ENCODE data around the gene RSPH6A. TPM values are rescaled to one million over a fixed set of nuclear protein-coding genes. Genes with fewer than 3 reads are reported as not detected.

The RSPH6A gene
- total and polyA plus RNA-seq, 2 donors (not counting 1 experiment from before 2014, with no cell fraction given): 0.17 TPM; not detected in 1

DNA sequence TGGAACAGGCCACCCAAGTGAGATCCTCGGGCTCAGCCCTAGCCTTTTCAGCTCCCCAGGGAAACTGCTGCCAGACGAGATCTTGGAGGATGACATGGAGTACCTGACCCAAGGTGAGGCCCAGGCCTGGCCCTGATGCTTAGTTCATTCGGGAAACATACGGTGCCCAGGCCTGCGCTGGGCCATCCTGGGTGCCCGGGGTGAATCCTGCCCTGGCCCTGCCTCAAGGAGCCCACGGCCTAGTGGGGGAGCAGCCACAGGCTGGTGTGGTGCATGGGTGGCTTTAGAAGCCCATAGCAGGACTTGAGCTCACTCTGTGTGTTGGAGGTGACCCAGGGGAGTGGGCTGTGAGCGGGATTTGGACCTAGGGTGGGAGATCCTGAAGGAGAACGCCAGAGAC, 56.2 kb downstream of the RSPH6A start:
- no peak overlapping the region for H3K4me2 ChIP-seq (ENCODE audit: extremely low read depth, insufficient read depth, low read length)
- H3K79me2 ChIP-seq (ENCODE audit: control insufficient read depth, insufficient read depth, low read length): no peaks in the 10 kb centered on the region
- no peaks in the 10 kb centered on the region for H3K4me1 ChIP-seq (ENCODE audit: control insufficient read depth, extremely low read depth, insufficient read depth, low read length)
- no peak for TF ChIP-seq EZH2 (IDR thresholded peaks at IDR 0.05; ENCODE audit: low read length, missing control alignments)
- TF ChIP-seq, protein P1, sequence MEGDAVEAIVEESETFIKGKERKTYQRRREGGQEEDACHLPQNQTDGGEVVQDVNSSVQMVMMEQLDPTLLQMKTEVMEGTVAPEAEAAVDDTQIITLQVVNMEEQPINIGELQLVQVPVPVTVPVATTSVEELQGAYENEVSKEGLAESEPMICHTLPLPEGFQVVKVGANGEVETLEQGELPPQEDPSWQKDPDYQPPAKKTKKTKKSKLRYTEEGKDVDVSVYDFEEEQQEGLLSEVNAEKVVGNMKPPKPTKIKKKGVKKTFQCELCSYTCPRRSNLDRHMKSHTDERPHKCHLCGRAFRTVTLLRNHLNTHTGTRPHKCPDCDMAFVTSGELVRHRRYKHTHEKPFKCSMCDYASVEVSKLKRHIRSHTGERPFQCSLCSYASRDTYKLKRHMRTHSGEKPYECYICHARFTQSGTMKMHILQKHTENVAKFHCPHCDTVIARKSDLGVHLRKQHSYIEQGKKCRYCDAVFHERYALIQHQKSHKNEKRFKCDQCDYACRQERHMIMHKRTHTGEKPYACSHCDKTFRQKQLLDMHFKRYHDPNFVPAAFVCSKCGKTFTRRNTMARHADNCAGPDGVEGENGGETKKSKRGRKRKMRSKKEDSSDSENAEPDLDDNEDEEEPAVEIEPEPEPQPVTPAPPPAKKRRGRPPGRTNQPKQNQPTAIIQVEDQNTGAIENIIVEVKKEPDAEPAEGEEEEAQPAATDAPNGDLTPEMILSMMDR (conservative IDR thresholded peaks at IDR 0.05 in 1 of 2, IDR thresholded peaks at IDR 0.05 in 1 of 2; ENCODE audit: low read depth in 1 of 2, low read length in 2 of 2): no peak
- no peak overlapping the region for H3K27ac ChIP-seq (ENCODE audit: insufficient read depth, low read length)
- H3K4me3 ChIP-seq (replicated peaks in 1 of 4; ENCODE audit: control extremely low read depth in 1 of 4, insufficient read depth in 1 of 4, low read depth in 3 of 4, low read length in 4 of 4): no peak overlapping the region
- no peak for DNase-seq (ENCODE audit: low read depth in 2 of 2)
- H3K9ac ChIP-seq (ENCODE audit: insufficient read depth, low read length): no peak overlapping the region
- H3K27me3 ChIP-seq (ENCODE audit: control insufficient read depth, insufficient read depth, low read length): no peaks in the 10 kb centered on the region
- H2AFZ ChIP-seq (ENCODE audit: low read length): no peak overlapping the region
- no peaks in the 10 kb centered on the region for H3K36me3 ChIP-seq (ENCODE audit: control insufficient read depth, insufficient read depth, low read length)
- H3K9me3 ChIP-seq (ENCODE audit: control insufficient read depth, insufficient read depth, low read depth, low read length): no peaks in the 10 kb centered on the region
- H4K20me1 ChIP-seq (ENCODE audit: control insufficient read depth, extremely low read depth, insufficient read depth, low read length): no peaks in the 10 kb centered on the region

GRCh38 chr19:45757695-45758094, 57.4 kb downstream of the RSPH6A start:
- no peak for TF ChIP-seq EZH2 (IDR thresholded peaks at IDR 0.05; ENCODE audit: low read length, missing control alignments)
- TF ChIP-seq, protein P1 (conservative IDR thresholded peaks at IDR 0.05 in 1 of 2, IDR thresholded peaks at IDR 0.05 in 1 of 2; ENCODE audit: low read depth in 1 of 2, low read length in 2 of 2): no peak
- H3K79me2 ChIP-seq (ENCODE audit: control insufficient read depth, insufficient read depth, low read length): no peaks in the 10 kb centered on the region
- no peak for DNase-seq (ENCODE audit: low read depth in 2 of 2)
- H3K4me3 ChIP-seq (replicated peaks in 1 of 4; ENCODE audit: control extremely low read depth in 1 of 4, insufficient read depth in 1 of 4, low read depth in 3 of 4, low read length in 4 of 4): no peak overlapping the region
- no peaks in the 10 kb centered on the region for H3K36me3 ChIP-seq (ENCODE audit: control insufficient read depth, insufficient read depth, low read length)
- no peaks in the 10 kb centered on the region for H3K9me3 ChIP-seq (ENCODE audit: control insufficient read depth, insufficient read depth, low read depth, low read length)
- H3K4me1 ChIP-seq (ENCODE audit: control insufficient read depth, extremely low read depth, insufficient read depth, low read length): no peaks in the 10 kb centered on the region
- H3K27me3 ChIP-seq (ENCODE audit: control insufficient read depth, insufficient read depth, low read length): no peaks in the 10 kb centered on the region
- no peak overlapping the region for H3K27ac ChIP-seq (ENCODE audit: insufficient read depth, low read length)
- no peak overlapping the region for H3K9ac ChIP-seq (ENCODE audit: insufficient read depth, low read length)
- no peak overlapping the region for H3K4me2 ChIP-seq (ENCODE audit: extremely low read depth, insufficient read depth, low read length)
- no peak overlapping the region for H2AFZ ChIP-seq (ENCODE audit: low read length)
- H4K20me1 ChIP-seq (ENCODE audit: control insufficient read depth, extremely low read depth, insufficient read depth, low read length): no peaks in the 10 kb centered on the region

DNA sequence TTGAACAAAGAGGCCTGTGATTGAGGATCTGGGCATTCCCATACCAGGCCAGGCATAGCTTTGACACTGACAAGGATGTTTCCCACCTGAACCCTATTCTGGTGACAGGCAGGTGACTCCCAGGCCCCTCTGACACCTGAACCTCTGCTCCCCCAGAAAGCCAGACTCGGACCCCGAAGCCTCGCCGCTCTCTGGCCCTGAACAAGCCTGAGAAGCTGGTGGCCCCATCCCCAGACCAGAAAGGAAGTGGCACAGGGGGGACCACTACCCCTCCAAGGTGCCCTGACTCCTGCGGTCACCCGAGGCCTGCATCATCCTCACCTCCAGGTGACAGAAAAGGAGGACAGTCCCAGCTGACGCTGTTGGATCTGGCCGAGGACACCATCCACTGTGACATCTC, 60.8 kb downstream of the RSPH6A start:
- TF ChIP-seq, protein P1 (conservative IDR thresholded peaks at IDR 0.05 in 1 of 2, IDR thresholded peaks at IDR 0.05 in 1 of 2; ENCODE audit: low read depth in 1 of 2, low read length in 2 of 2): no peak
- no peak for TF ChIP-seq EZH2 (IDR thresholded peaks at IDR 0.05; ENCODE audit: low read length, missing control alignments)
- H3K36me3 ChIP-seq (ENCODE audit: control insufficient read depth, insufficient read depth, low read length): no peaks in the 10 kb centered on the region
- no peaks in the 10 kb centered on the region for H3K4me1 ChIP-seq (ENCODE audit: control insufficient read depth, extremely low read depth, insufficient read depth, low read length)
- no peak overlapping the region for H3K4me2 ChIP-seq (ENCODE audit: extremely low read depth, insufficient read depth, low read length)
- H3K27me3 ChIP-seq (ENCODE audit: control insufficient read depth, insufficient read depth, low read length): no peaks in the 10 kb centered on the region
- H3K9me3 ChIP-seq (ENCODE audit: control insufficient read depth, insufficient read depth, low read depth, low read length): no peaks in the 10 kb centered on the region
- H4K20me1 ChIP-seq (ENCODE audit: control insufficient read depth, extremely low read depth, insufficient read depth, low read length): no peaks in the 10 kb centered on the region
- no peak overlapping the region for H3K9ac ChIP-seq (ENCODE audit: insufficient read depth, low read length)
- DNase-seq (ENCODE audit: low read depth in 2 of 2): no peak
- H3K4me3 ChIP-seq (replicated peaks in 1 of 4; ENCODE audit: control extremely low read depth in 1 of 4, insufficient read depth in 1 of 4, low read depth in 3 of 4, low read length in 4 of 4): no peak overlapping the region
- H3K79me2 ChIP-seq (ENCODE audit: control insufficient read depth, insufficient read depth, low read length): no peaks in the 10 kb centered on the region
- no peak overlapping the region for H2AFZ ChIP-seq (ENCODE audit: low read length)
- no peak overlapping the region for H3K27ac ChIP-seq (ENCODE audit: insufficient read depth, low read length)

Data from fibroblast of lung (primary cell).